ENCODE data around the gene TCEANC2. TPM values are rescaled to one million over a fixed set of nuclear protein-coding genes. Genes with fewer than 3 reads are reported as not detected.

TCEANC2 gene
- total RNA-seq, 1 experiment from 2014 or later = 5.3 TPM

GRCh38 chr1:54153535-54154439, 100.4 kb downstream of the TCEANC2 start:
- Histone ChIP-seq H3K4ac (ENCODE audit: low read depth, low read length) (no peak overlapping the region), H3K79me1 (ENCODE audit: insufficient read depth, low read depth, low read length, poor library complexity, severe bottlenecking) (no peaks in the 10 kb centered on the region), H2AK5ac (ENCODE audit: insufficient read length, low read length) (no peak overlapping the region), H3K23ac (ENCODE audit: insufficient read length, low read depth, low read length) (no peak overlapping the region), H3K9ac (ENCODE audit: extremely low read depth, insufficient read length, low read length) (no peak overlapping the region), H3K79me2 (ENCODE audit: insufficient read depth, low read length) (no peaks in the 10 kb centered on the region), H3T11ph (ENCODE audit: low read length) (no peak overlapping the region), H2BK15ac (ENCODE audit: low read depth, low read length) (no peak overlapping the region), H2BK12ac (ENCODE audit: insufficient read length, low read depth, low read length) (no peak overlapping the region), H4K91ac (ENCODE audit: insufficient read length, low read depth, low read length) (no peak overlapping the region), H3K18ac (ENCODE audit: insufficient read length, low read depth, low read length) (no peak overlapping the region), H2BK120ac (ENCODE audit: low read depth, low read length, poor library complexity, severe bottlenecking) (no peak overlapping the region), H3K27me3 (ENCODE audit: insufficient read depth, low read length) (no peaks in the 10 kb centered on the region), H4K8ac (replicated peaks; ENCODE audit: insufficient read length, low read depth, low read length) (no peak overlapping the region), H3K23me2 (ENCODE audit: insufficient read length, low read depth, low read length, poor library complexity, severe bottlenecking) (no peaks in the 10 kb centered on the region), H4K5ac (ENCODE audit: insufficient read length, low read depth, low read length) (no peak overlapping the region), H3K27ac (ENCODE audit: insufficient read length, low read depth, low read length) (no peak overlapping the region), H2BK5ac (ENCODE audit: insufficient read length, low read length) (no peak overlapping the region), H4K20me1 (ENCODE audit: control insufficient read depth, insufficient read depth, insufficient read length) (no peaks in the 10 kb centered on the region), H3K4me1 (ENCODE audit: insufficient read depth, low read length) (peaks cover 4% of the 10 kb centered on the region; the same call in 1 of the 2 replicates), H3K14ac (ENCODE audit: insufficient read depth, low read length) (no peak overlapping the region), H2AFZ (ENCODE audit: low read length) (no peak overlapping the region), H2BK20ac (ENCODE audit: low read depth, low read length, poor library complexity, severe bottlenecking) (no peak overlapping the region), H3K4me2 (ENCODE audit: insufficient read depth, insufficient read length, low read length) (no peak overlapping the region), H3K56ac (ENCODE audit: insufficient read length, low read depth, low read length) (no peak overlapping the region), H3K9me3 (ENCODE audit: control insufficient read depth, low read depth, low read length) (no peaks in the 10 kb centered on the region)
- Mint-ChIP-seq H3K27ac (peak overlapping the region in 2 of 3 experiments; percentile 7 to 11; a peak in 2 of 7 replicates), H3K4me3 (no peak overlapping the region), H3K27me3 (ENCODE audit: low read depth) (peaks cover 14% of the 10 kb centered on the region), H3K9me3 (no peaks in the 10 kb centered on the region), H3K4me1 (peaks cover 13 to 14% of the 10 kb centered on the region in 2 experiments), H3K36me3 (ENCODE audit: insufficient read depth in 1 of 3, low read depth in 3 of 3) (no peaks in the 10 kb centered on the region)
- WGBS (ENCODE audit: extremely low coverage, insufficient read length, low lambda C conversion rate) = no CpG with 5 or more reads among the region's 19 CpGs
- TF ChIP-seq CTCF (conservative IDR thresholded peaks at IDR 0.05) = no peak
- DNase-seq = peak; percentile 55

Small RNA genes lying within 50 kb of the gene (microRNA-seq; reads per million reads assigned to microRNA genes)
- gene MIR4781 (ENCODE audit: borderline microRNAs expressed) = not detected

Other genes starting within 250 kb of the TCEANC2 start
- gene NDC1, start 215.3 kb upstream of the TCEANC2 start, total RNA-seq (2021) = 49.3 and 50.2 TPM in 2 replicates
- gene YIPF1, start 163.8 kb upstream of the TCEANC2 start, total RNA-seq (2021) = 29.1 and 33.1 TPM in 2 replicates
- gene DIO1, start 159.4 kb upstream of the TCEANC2 start, total RNA-seq (2021) = not detected in 2 replicates
- 33.6 and 36.8 TPM in 2 replicates for gene IFT25, start 107.9 kb upstream of the TCEANC2 start, total RNA-seq (2021)
- gene LRRC42, start 107.3 kb upstream of the TCEANC2 start, total RNA-seq (2021) = 36.3 and 38.2 TPM in 2 replicates
- not detected in 2 replicates for gene LDLRAD1, start 35.4 kb upstream of the TCEANC2 start, total RNA-seq (2021)
- gene TMEM59, start 404 bp upstream of the TCEANC2 start, total RNA-seq (2021) = 111 and 131 TPM in 2 replicates
- not detected in 2 replicates for gene CDCP2, start 99.4 kb downstream of the TCEANC2 start, total RNA-seq (2021)
- 12.3 and 12.6 TPM in 2 replicates for gene CYB5RL, start 146.4 kb downstream of the TCEANC2 start, total RNA-seq (2021)
- gene MRPL37, start 146.6 kb downstream of the TCEANC2 start, total RNA-seq (2021) = 123 and 125 TPM in 2 replicates